ENCODE results near the gene NARS2. TPM values are rescaled to one million over a fixed set of nuclear protein-coding genes. Genes with fewer than 3 reads are reported as not detected.
"Not testable (repeated sequence)": the region's sequence is repeated elsewhere in the genome, so short reads cannot be mapped to it uniquely, and the experiment has no call there.

NARS2 gene
- total RNA-seq, 1 donor from 2014 or later = 27.5 TPM

- Mint-ChIP-seq H3K4me3 (no peak overlapping the region), H3K27ac (no peak overlapping the region), H3K4me1 (ENCODE audit: unreplicated experiment) (no peaks in the 10 kb centered on the region), H3K27me3 (no peaks in the 10 kb centered on the region), H3K36me3 (peaks cover 24% of the 10 kb centered on the region), H3K9me3 (peaks cover 5% of the 10 kb centered on the region)
- DNase-seq (ENCODE audit: extremely low spot score, unreplicated experiment) = no peak
- TF ChIP-seq CTCF (conservative IDR thresholded peaks at IDR 0.05) = no peak
Measured at GRCh38 chr11:78516281-78516680, 58.4 kb downstream of the NARS2 start.

DNA sequence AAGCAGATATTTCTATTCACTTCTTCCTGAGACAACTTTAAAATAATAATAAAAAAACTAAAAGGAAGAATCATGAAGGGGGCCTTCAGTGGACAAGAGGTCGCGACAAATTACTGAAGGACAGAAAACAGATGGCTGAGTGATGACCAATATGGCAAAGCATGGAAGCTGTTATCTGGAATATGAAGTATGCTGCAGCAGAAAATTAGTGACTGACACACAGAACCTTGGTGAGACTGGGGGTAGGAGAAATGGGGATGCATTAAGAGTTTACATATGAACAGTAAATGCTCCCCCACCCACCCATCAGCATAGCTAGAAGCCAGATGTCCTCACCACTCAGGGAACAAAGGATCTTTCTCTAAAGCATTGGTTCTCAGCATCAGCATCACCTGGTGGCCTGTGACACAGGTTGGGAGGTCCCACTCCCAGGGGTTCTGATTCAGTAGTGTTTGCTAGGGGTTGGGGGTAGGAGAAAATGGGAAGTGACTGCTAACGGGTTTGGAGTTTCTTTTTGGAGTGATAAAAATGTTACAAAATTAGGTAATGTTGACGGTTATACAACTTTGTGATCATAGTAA is 59.7 kb downstream of the NARS2 start:
- Mint-ChIP-seq H3K27me3 (no peaks in the 10 kb centered on the region), H3K36me3 (peaks cover 32% of the 10 kb centered on the region), H3K4me3 (no peak overlapping the region), H3K9me3 (peaks cover 5% of the 10 kb centered on the region), H3K27ac (no peak overlapping the region), H3K4me1 (ENCODE audit: unreplicated experiment) (no peaks in the 10 kb centered on the region)
- TF ChIP-seq CTCF (conservative IDR thresholded peaks at IDR 0.05) = no peak
- DNase-seq (ENCODE audit: extremely low spot score, unreplicated experiment) = no peak

DNA sequence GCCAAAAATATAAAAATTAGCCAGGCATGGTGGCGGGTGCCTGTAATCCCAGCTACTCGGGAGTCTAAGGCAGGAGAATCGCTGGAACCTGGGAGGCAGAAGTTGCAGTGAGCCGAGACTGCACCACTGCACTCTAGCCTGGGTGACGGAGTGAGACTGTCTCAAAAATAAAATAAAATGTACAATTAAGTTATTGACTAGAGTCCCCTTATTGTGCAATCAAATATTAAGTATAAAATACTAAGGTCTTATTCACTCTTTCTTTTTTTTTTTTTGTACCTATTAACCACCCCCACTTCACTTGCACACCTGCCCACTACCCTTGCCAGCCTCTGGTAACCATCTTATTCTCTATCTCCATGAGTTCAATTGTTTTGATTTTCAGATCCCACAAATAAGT is 61.6 kb downstream of the NARS2 start:
- H3K4me1 Mint-ChIP-seq (ENCODE audit: unreplicated experiment); H3K9me3 Mint-ChIP-seq; DNase-seq (ENCODE audit: extremely low spot score, unreplicated experiment); H3K27ac Mint-ChIP-seq; H3K4me3 Mint-ChIP-seq; H3K27me3 Mint-ChIP-seq: not testable (repeated sequence)
- peaks cover 36% of the 10 kb centered on the region for H3K36me3 Mint-ChIP-seq

GRCh38 chr11:78510597-78510996 is 64.1 kb downstream of the NARS2 start:
- Mint-ChIP-seq H3K4me3 (no peak overlapping the region), H3K36me3 (peaks cover 35% of the 10 kb centered on the region), H3K27me3 (no peaks in the 10 kb centered on the region), H3K4me1 (ENCODE audit: unreplicated experiment) (peaks cover 5% of the 10 kb centered on the region), H3K27ac (no peak overlapping the region), H3K9me3 (peaks cover 9% of the 10 kb centered on the region)
- no peak for DNase-seq (ENCODE audit: extremely low spot score, unreplicated experiment)
- TF ChIP-seq CTCF (conservative IDR thresholded peaks at IDR 0.05) = no peak

DNA sequence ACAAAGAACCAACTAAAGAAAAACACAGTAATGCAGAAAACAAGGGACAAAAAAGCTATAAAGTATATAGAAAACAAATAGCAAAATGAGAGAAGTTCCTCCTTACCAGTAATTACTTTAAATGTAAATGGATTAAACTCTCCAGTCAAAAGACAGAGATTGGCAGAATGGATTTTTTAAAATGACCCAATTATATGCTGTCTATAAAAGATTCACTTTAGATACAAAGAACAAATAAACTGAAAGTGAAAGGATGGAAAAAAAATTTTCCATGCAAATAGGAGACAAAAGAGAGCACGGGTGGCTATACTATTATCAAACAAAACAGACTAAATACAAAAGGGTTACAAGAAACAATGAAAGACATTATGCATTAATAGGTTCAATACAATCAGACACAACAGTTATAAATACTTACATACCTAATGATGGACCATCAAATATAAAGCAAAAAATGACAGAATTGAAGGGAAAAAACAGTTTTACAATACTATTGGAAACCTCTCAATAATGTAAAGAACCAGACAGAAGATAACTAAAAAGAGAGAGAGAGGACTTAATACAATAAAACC is 64.6 kb downstream of the NARS2 start:
- Mint-ChIP-seq H3K27ac (no peak overlapping the region), H3K36me3 (peaks cover 35% of the 10 kb centered on the region), H3K9me3 (peaks cover 9% of the 10 kb centered on the region), H3K4me1 (ENCODE audit: unreplicated experiment) (peaks cover 9% of the 10 kb centered on the region), H3K27me3 (no peaks in the 10 kb centered on the region), H3K4me3 (no peak overlapping the region)
- no peak for DNase-seq (ENCODE audit: extremely low spot score, unreplicated experiment)
- TF ChIP-seq CTCF (conservative IDR thresholded peaks at IDR 0.05) = no peak

DNA sequence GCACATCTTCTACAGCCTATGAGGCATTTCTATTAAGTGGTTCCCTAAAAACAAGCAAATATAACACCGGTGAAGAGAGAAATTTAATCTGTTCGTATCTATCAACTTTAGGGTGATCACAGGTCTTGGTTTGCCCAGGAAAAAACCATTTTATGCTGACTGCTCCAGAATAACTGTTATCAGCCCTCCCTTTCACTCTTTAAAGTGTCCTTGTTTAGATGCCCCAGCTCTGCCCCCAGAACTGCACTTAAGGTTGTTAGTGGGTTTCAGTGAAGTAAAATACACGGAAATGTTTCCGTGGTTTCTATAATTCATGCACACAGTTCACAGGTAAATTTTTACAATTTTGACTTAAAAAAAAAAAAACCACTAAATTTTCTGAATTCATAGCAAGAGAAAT is 70.0 kb downstream of the NARS2 start:
- Mint-ChIP-seq H3K27ac (no peak overlapping the region), H3K4me1 (ENCODE audit: unreplicated experiment) (peaks cover 9% of the 10 kb centered on the region), H3K27me3 (no peaks in the 10 kb centered on the region), H3K9me3 (peaks cover 4% of the 10 kb centered on the region), H3K36me3 (peaks cover 18% of the 10 kb centered on the region), H3K4me3 (no peak overlapping the region)
- no peak for TF ChIP-seq CTCF (conservative IDR thresholded peaks at IDR 0.05)
- DNase-seq (ENCODE audit: extremely low spot score, unreplicated experiment) = no peak

Data from type B pancreatic cell (in vitro differentiated cells).